Nucleus accumbens (tissue), 56 donors: ENCODE results near the gene ZNF438.
A peak's percentile ranks its signal among the peaks of the same experiment; 100 is the strongest.
"Not testable (repeated sequence)": the region's sequence is repeated elsewhere in the genome, so short reads cannot be mapped to it uniquely, and the experiment has no call there.

Source experiments
- DNase-seq, 56 donors: peaks; one replicate each; lab custom pipeline; 2025; lab: John Stamatoyannopoulos, UW

ZNF438 gene

GRCh38 chr10:31055573-31056251 is 24.0 kb upstream of the ZNF438 start:
- no peak for DNase-seq

- no peak for DNase-seq
These were observed 20.0 kb upstream of the ZNF438 start for GRCh38 chr10:31051703-31052102.

- no peak for DNase-seq
These were observed 11.0 kb upstream of the ZNF438 start for GRCh38 chr10:31042670-31043069.

GRCh38 chr10:31041011-31041410 is 9.3 kb upstream of the ZNF438 start:
- no peak for DNase-seq

- DNase-seq: not testable (repeated sequence)
These were observed 7.3 kb upstream of the ZNF438 start for GRCh38 chr10:31039006-31039405.

GRCh38 chr10:31037749-31038148 is 6.1 kb upstream of the ZNF438 start:
- no peak for DNase-seq

- DNase-seq: no peak
These were observed 4.5 kb upstream of the ZNF438 start for GRCh38 chr10:31036209-31036608.

- no peak for DNase-seq
These were observed 3.7 kb upstream of the ZNF438 start for GRCh38 chr10:31035266-31035798.

GRCh38 chr10:31034098-31034909 is 2.6 kb upstream of the ZNF438 start:
- no peak for DNase-seq

- DNase-seq: no peak
These were observed 1.5 kb upstream of the ZNF438 start for GRCh38 chr10:31033147-31033546.

- peak; percentile 66 to 98 (median 94) for DNase-seq
These were observed 830 bp upstream of the ZNF438 start for GRCh38 chr10:31032258-31033132.

GRCh38 chr10:31031205-31031557 is 484 bp downstream of the ZNF438 start:
- peak in 4 of 56 donors; percentile 30 to 60 (median 46) for DNase-seq

- DNase-seq: peak in 2 of 56 donors; percentile 18 to 41
These were observed 865 bp downstream of the ZNF438 start for GRCh38 chr10:31030800-31031199.

GRCh38 chr10:31030260-31030659 is 1.4 kb downstream of the ZNF438 start:
- DNase-seq: no peak

GRCh38 chr10:31028081-31028480 is 3.6 kb downstream of the ZNF438 start:
- no peak for DNase-seq

GRCh38 chr10:31026279-31026678 is 5.4 kb downstream of the ZNF438 start:
- DNase-seq: not testable (repeated sequence)

GRCh38 chr10:31025142-31025541 is 6.5 kb downstream of the ZNF438 start:
- DNase-seq: no peak

GRCh38 chr10:31023558-31023957 is 8.1 kb downstream of the ZNF438 start:
- no peak for DNase-seq

GRCh38 chr10:31020209-31020608 is 11.5 kb downstream of the ZNF438 start:
- DNase-seq: peak in 3 of 56 donors; percentile 4 to 29 (median 5)

- DNase-seq: peak in 1 of 56 donors; percentile 9
These were observed 12.7 kb downstream of the ZNF438 start for GRCh38 chr10:31018962-31019361.

GRCh38 chr10:31018356-31018750 is 13.3 kb downstream of the ZNF438 start:
- no peak for DNase-seq
